Mesendoderm (in vitro differentiated cells): ENCODE data around the gene PLPP1.

Source experiments
- DNase-seq: peaks from one replicate; pipeline ENCODE4 v3.0.0; 2013
- H2AK5ac ChIP-seq: 2 replicates; pipeline ENCODE4 v1.6.1; 2013; ENCODE audit warnings: low read length, inconsistent platforms
- H2BK120ac ChIP-seq: 2 replicates; pipeline ENCODE4 v1.6.1; 2013; ENCODE audit warnings: low read depth, mild to moderate bottlenecking, low read length, moderate library complexity, mixed read lengths
- H2BK15ac ChIP-seq: replicated peaks from 2 replicates; pipeline ENCODE4 v1.6.1; 2013; ENCODE audit warnings: low read depth, mild to moderate bottlenecking, moderate library complexity
- H2BK5ac ChIP-seq: 2 replicates; pipeline ENCODE4 v1.6.1; 2013; ENCODE audit warnings: low read length, inconsistent platforms
- H3K18ac ChIP-seq: 2 replicates; pipeline ENCODE4 v1.6.1; 2013; ENCODE audit warnings: mild to moderate bottlenecking, low read length, mixed read lengths
- H3K23ac ChIP-seq: one replicate; pipeline ENCODE4 v1.6.1; 2013; ENCODE audit warnings: low read length
- H3K27ac ChIP-seq: 2 replicates; pipeline ENCODE4 v1.5.1; 2013; ENCODE audit warnings: low read depth, mild to moderate bottlenecking, inconsistent platforms, low read length, moderate library complexity
- H3K27me3 ChIP-seq: 2 replicates; pipeline ENCODE4 v1.6.1; 2013; ENCODE audit warnings: low read length, control low read depth, mild to moderate bottlenecking, inconsistent platforms; ENCODE audit not compliant: insufficient read depth, poor library complexity
- H3K36me3 ChIP-seq: 2 replicates; pipeline ENCODE4 v1.6.1; 2013; ENCODE audit warnings: low read length, inconsistent platforms; ENCODE audit not compliant: control insufficient read depth, insufficient read depth
- H3K4ac ChIP-seq: one replicate; pipeline ENCODE4 v1.6.1; 2013; ENCODE audit warnings: low read depth, mild to moderate bottlenecking, low read length, moderate library complexity
- H3K4me1 ChIP-seq: 2 replicates; pipeline ENCODE4 v1.6.1; 2013; ENCODE audit warnings: low read depth, low read length, inconsistent platforms; ENCODE audit not compliant: control insufficient read depth
- H3K4me2 ChIP-seq: 2 replicates; pipeline ENCODE4 v1.6.1; 2013; ENCODE audit warnings: low read length
- H3K4me3 ChIP-seq: 2 replicates; pipeline ENCODE4 v1.5.1; 2013; ENCODE audit warnings: mild to moderate bottlenecking, low read length
- H3K56ac ChIP-seq: one replicate; pipeline ENCODE4 v1.6.1; 2013; ENCODE audit warnings: low read length
- H3K79me1 ChIP-seq: 2 replicates; pipeline ENCODE4 v1.6.1; 2013; ENCODE audit warnings: low read length, inconsistent platforms
- H3K79me2 ChIP-seq: 2 replicates; pipeline ENCODE4 v1.6.1; 2013; ENCODE audit warnings: mild to moderate bottlenecking, low read length; ENCODE audit not compliant: control insufficient read depth, insufficient read depth
- H3K9ac ChIP-seq: 2 replicates; pipeline ENCODE4 v1.6.1; 2013; ENCODE audit warnings: low read length, inconsistent platforms
- H4K5ac ChIP-seq: one replicate; pipeline ENCODE4 v1.6.1; 2013; ENCODE audit warnings: low read length
- H4K8ac ChIP-seq: one replicate; pipeline ENCODE4 v1.6.1; 2013; ENCODE audit warnings: low read depth, mild to moderate bottlenecking, control low read depth, low read length, moderate library complexity
- WGBS: extraction: QIAGEN DNeasy Blood & Tissue Kit; methylation state at CpG from one replicate; pipeline ENCODE4 v1.1.7; 2013; ENCODE audit warnings: low lambda C conversion rate, missing lambda C conversion rate; ENCODE audit not compliant: insufficient coverage; ENCODE audit errors: extremely low coverage; 5-methylcytosine and 5-hydroxymethylcytosine counted together

The PLPP1 gene

DNA sequence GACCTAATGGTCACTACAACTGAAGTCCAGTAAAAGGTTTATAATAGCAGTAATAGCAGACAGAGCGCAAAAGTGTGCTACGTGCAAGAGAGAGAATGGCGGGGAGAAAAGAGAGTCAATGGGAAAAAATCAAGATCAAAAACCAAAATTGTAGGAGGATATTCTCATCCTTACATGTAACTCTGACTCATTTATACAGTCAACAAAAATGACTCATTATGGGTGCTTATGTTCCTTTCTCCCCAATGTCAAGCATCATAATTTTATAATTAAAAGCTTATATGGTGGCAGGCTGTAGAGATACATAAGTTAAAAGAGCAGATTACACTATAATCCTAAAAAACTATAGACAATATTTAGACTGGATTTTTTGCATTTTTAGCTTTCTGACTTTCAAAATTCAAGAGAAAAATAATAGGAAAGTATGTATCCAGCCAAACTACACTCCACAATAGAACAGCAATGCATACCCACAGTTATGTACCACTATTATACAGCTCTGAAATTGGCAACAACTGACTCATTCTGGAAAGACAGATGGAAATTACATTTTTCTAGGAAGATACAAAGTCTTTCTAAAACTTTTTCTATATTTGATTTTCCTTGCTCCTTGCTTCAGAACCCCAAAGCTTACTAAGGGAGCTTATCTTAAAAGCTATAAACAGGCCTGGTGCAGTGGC, 78.4 kb downstream of the PLPP1 start:
- H2AK5ac ChIP-seq, result no peak overlapping the region
- no peak for DNase-seq
- no peak overlapping the region for H3K4ac ChIP-seq
- H3K9ac ChIP-seq, result no peak overlapping the region
- no peaks in the 10 kb centered on the region for H3K79me1 ChIP-seq
- H3K4me1 ChIP-seq, result no peaks in the 10 kb centered on the region
- WGBS, result no CpG with 5 or more reads among the region's 3 CpGs
- no peak overlapping the region for H3K4me2 ChIP-seq
- H2BK120ac ChIP-seq, result no peak overlapping the region
- no peak overlapping the region for H2BK15ac ChIP-seq
- no peak overlapping the region for H4K5ac ChIP-seq
- H2BK5ac ChIP-seq, result no peak overlapping the region
- H3K56ac ChIP-seq, result no peak overlapping the region
- no peak overlapping the region for H3K4me3 ChIP-seq
- H4K8ac ChIP-seq, result no peak overlapping the region
- no peak overlapping the region for H3K18ac ChIP-seq
- H3K23ac ChIP-seq, result no peak overlapping the region
- H3K36me3 ChIP-seq, result no peaks in the 10 kb centered on the region
- H3K27ac ChIP-seq, result no peak overlapping the region
- no peaks in the 10 kb centered on the region for H3K79me2 ChIP-seq
- no peaks in the 10 kb centered on the region for H3K27me3 ChIP-seq

DNA sequence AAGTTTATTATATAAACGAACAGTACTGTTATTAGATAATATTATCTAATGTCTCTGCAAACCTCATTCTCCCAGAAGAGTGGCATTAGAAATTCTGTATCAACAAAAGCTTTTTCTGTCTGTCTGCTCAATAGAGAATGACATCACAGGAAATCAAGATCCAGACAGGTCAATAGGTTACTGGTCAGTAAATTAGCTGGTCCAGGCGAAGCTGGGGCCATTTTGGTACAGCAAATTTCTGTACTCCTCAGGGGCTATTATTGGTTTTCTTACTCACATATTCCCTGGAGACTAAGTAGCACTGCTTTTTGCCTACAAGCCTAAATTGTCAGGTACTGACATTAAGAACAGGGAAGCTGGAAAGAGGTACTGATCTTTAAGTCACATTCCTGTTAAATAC, 80.5 kb downstream of the PLPP1 start:
- no peaks in the 10 kb centered on the region for H3K79me2 ChIP-seq
- H3K18ac ChIP-seq, result no peak overlapping the region
- H3K4ac ChIP-seq, result no peak overlapping the region
- no peak overlapping the region for H2AK5ac ChIP-seq
- no peaks in the 10 kb centered on the region for H3K27me3 ChIP-seq
- H3K36me3 ChIP-seq, result no peaks in the 10 kb centered on the region
- no peaks in the 10 kb centered on the region for H3K79me1 ChIP-seq
- no peak overlapping the region for H3K4me2 ChIP-seq
- no peak for DNase-seq
- no CpG with 5 or more reads among the region's 2 CpGs for WGBS
- no peaks in the 10 kb centered on the region for H3K4me1 ChIP-seq
- no peak overlapping the region for H3K23ac ChIP-seq
- H2BK15ac ChIP-seq, result no peak overlapping the region
- no peak overlapping the region for H3K56ac ChIP-seq
- H2BK5ac ChIP-seq, result no peak overlapping the region
- no peak overlapping the region for H3K9ac ChIP-seq
- no peak overlapping the region for H2BK120ac ChIP-seq
- H3K4me3 ChIP-seq, result no peak overlapping the region
- H3K27ac ChIP-seq, result no peak overlapping the region
- no peak overlapping the region for H4K8ac ChIP-seq
- H4K5ac ChIP-seq, result no peak overlapping the region

DNA sequence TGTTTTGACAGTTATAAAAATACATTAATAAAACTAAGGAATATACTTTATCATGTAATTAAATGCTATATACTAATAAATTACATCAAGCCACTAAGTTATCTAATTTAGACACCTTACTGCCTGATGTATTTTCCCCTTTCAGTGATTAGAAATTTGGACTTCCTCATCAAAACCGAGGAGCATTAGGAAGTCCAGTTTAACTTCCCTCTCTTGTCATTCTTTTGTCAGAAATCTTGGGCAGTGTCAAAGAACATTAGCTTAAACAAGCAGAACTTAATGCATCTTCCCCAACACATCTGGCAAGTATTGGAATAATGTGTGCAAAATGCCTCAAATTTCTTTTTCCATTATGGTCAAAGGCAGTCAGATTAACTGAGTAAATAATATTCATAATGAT, 81.6 kb downstream of the PLPP1 start:
- Histone ChIP-seq H3K27ac (no peak overlapping the region), H3K36me3 (no peaks in the 10 kb centered on the region), H2BK5ac (no peak overlapping the region), H2BK15ac (no peak overlapping the region), H2AK5ac (no peak overlapping the region), H3K23ac (no peak overlapping the region), H3K9ac (no peak overlapping the region), H3K18ac (no peak overlapping the region), H2BK120ac (no peak overlapping the region), H3K79me2 (no peaks in the 10 kb centered on the region), H3K4me3 (no peak overlapping the region), H3K27me3 (no peaks in the 10 kb centered on the region), H3K4me1 (no peaks in the 10 kb centered on the region), H3K4ac (no peak overlapping the region), H4K8ac (no peak overlapping the region), H3K79me1 (no peaks in the 10 kb centered on the region), H4K5ac (no peak overlapping the region), H3K56ac (no peak overlapping the region), H3K4me2 (no peak overlapping the region)
- no CpG with 5 or more reads among the region's 1 CpG for WGBS
- DNase-seq, result no peak

DNA sequence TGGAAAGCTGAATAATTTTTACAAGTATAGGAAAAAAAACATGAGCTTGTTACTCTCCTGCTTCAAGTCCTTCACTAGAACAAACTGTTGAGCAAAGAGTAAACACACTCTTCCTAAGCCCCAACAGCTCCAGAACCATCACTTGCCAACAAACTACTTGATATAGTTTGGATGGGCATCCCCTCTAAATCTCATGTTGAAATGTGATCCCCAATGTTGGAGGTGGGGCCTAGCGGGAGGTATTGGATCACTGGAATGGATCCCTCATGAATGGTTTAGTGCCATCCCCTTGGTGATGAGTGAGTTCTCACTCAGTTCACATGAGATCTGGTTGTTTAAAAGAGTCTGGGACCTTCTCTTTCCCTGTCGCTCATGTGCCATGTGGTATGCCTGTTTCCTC, 82.8 kb downstream of the PLPP1 start:
- H2BK5ac ChIP-seq, result no peak overlapping the region
- no peaks in the 10 kb centered on the region for H3K79me1 ChIP-seq
- no peaks in the 10 kb centered on the region for H3K79me2 ChIP-seq
- H2AK5ac ChIP-seq, result no peak overlapping the region
- H3K56ac ChIP-seq, result no peak overlapping the region
- H4K5ac ChIP-seq, result no peak overlapping the region
- no peak overlapping the region for H3K4ac ChIP-seq
- no peaks in the 10 kb centered on the region for H3K27me3 ChIP-seq
- H2BK120ac ChIP-seq, result no peak overlapping the region
- H3K18ac ChIP-seq, result no peak overlapping the region
- no peak for DNase-seq
- no peak overlapping the region for H4K8ac ChIP-seq
- H3K4me2 ChIP-seq, result no peak overlapping the region
- no peak overlapping the region for H3K4me3 ChIP-seq
- no peak overlapping the region for H3K23ac ChIP-seq
- no peaks in the 10 kb centered on the region for H3K4me1 ChIP-seq
- no peak overlapping the region for H3K27ac ChIP-seq
- no peaks in the 10 kb centered on the region for H3K36me3 ChIP-seq
- no peak overlapping the region for H2BK15ac ChIP-seq
- WGBS, result no CpG with 5 or more reads among the region's 2 CpGs
- no peak overlapping the region for H3K9ac ChIP-seq

DNA sequence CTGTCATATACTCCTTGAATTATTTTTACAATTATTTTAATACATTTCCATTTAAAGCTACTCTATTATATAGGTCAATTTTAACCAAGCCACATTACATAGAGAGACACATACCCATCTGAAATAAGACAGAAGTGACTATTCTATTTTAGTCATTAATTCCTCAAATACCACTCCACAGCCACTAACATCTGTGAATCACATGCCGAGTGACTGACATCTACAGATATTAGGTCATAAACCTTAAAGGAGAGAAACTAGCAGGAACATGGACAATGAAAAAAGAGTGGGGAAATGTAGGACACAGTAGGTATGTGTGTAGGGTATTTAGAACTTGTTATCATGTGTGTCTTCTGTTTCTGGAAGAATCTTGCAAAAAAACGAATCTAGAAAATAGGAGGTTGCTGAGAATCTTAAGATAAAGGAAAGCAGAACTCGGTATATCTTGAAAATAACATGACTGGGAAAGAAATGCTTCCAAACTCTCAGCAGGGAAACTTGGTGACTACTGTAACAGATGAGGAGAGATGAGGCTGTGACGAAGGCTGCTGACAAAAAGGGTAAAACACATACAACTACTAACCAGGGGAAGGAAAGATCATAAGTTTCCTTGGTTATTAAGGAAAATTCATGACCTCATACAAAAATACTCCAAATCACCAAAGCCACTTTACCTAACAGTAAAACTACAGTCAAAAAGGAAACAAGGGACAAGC, 84.6 kb downstream of the PLPP1 start:
- no peak overlapping the region for H3K18ac ChIP-seq
- H3K27ac ChIP-seq, result no peak overlapping the region
- no peak overlapping the region for H3K9ac ChIP-seq
- no peaks in the 10 kb centered on the region for H3K27me3 ChIP-seq
- H3K4me2 ChIP-seq, result no peak overlapping the region
- H3K56ac ChIP-seq, result no peak overlapping the region
- no peak overlapping the region for H2BK15ac ChIP-seq
- no peak overlapping the region for H4K8ac ChIP-seq
- no peaks in the 10 kb centered on the region for H3K4me1 ChIP-seq
- H3K36me3 ChIP-seq, result no peaks in the 10 kb centered on the region
- H2BK5ac ChIP-seq, result no peak overlapping the region
- no peak overlapping the region for H2AK5ac ChIP-seq
- H3K4ac ChIP-seq, result no peak overlapping the region
- no peak overlapping the region for H2BK120ac ChIP-seq
- H3K23ac ChIP-seq, result no peak overlapping the region
- H4K5ac ChIP-seq, result no peak overlapping the region
- H3K4me3 ChIP-seq, result no peak overlapping the region
- WGBS, result no CpG with 5 or more reads among the region's 4 CpGs
- DNase-seq, result no peak
- peaks cover 1% of the 10 kb centered on the region for H3K79me1 ChIP-seq
- no peaks in the 10 kb centered on the region for H3K79me2 ChIP-seq
